ENCODE measurements around the gene AFTPH. TPM values are rescaled to one million over a fixed set of nuclear protein-coding genes. Genes with fewer than 3 reads are reported as not detected.

AFTPH gene
- total and polyA plus RNA-seq, 9 of the 15 experiments (the other 6 are each of a cell fraction or from before 2014, with no cell fraction given) = 8.0 to 26.2 (median 13.8) TPM

DNA sequence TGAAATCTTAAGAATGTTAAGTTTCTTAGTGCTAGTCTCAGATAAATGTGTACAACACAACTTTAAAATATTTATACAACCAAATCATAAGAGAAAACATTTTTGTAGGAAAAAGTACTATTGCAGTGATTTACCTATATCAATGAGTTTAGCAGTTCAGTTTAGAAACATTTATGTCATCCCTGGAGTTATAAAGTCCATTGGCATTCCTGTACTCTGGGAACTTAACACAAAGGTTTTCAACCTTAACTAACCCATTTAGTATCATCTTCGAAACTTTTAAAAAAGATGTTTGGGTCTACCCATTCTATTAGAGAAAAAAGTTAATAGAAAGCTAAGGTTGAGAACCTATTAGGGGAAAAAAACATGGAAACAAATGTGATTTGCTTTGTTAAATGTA is 10.9 kb downstream of the AFTPH start:
- no peak for ATAC-seq
- Histone ChIP-seq H3K4me2 (ENCODE audit: insufficient read depth, low read length) (no peak overlapping the region), H3K9me1 (ENCODE audit: control insufficient read depth, insufficient read depth, low read length) (no peaks in the 10 kb centered on the region), H3K4me3 (no peak overlapping the region), H3K79me2 (ENCODE audit: control insufficient read depth, insufficient read depth, low read length) (peaks cover 31% of the 10 kb centered on the region), H3K9ac (ENCODE audit: insufficient read depth in 1 of 2, low read depth in 2 of 2, low read length in 2 of 2) (no peak overlapping the region), H2AFZ (ENCODE audit: low read depth, low read length) (no peak overlapping the region), H3K4me1 (replicated peaks in 1 of 2; ENCODE audit: control insufficient read depth in 2 of 2, insufficient read depth in 2 of 2, low read length in 2 of 2) (peaks cover 0 to 6% of the 10 kb centered on the region in 2 experiments; a peak in 1 of 5 replicates), H4K20me1 (replicated peaks; ENCODE audit: control insufficient read depth, insufficient read depth, low read length) (no peaks in the 10 kb centered on the region), H3K36me3 (ENCODE audit: control insufficient read depth, insufficient read depth, low read length) (no peaks in the 10 kb centered on the region), H3K9me3 (replicated peaks; ENCODE audit: control insufficient read depth, insufficient read depth, low read depth, low read length) (no peaks in the 10 kb centered on the region), H3K27me3 (ENCODE audit: control insufficient read depth in 2 of 2, insufficient read depth in 2 of 2, low read length in 2 of 2) (no peaks in the 10 kb centered on the region), H3K27ac (ENCODE audit: extremely low read depth, low read depth, low read length) (no peak overlapping the region)
- WGBS (ENCODE audit: insufficient coverage, low coverage, missing lambda C conversion rate) = 100% methylated on average over 1 of the region's 1 CpG
- intact Hi-C loops (cut with micrococcal nuclease) (no loop called here), in situ Hi-C loops (cut with MboI) (no loop called here)
- no peak for FAIRE-seq
- DNase-seq (ENCODE audit: extremely low read depth in 1 of 4, low spot score in 3 of 4) = no peak
- no TSS peak for BruUV-seq (replicated peaks)
- CTCF ChIA-PET (ENCODE audit: low intra/inter-chr PET ratio) = no interaction called here
- no peak for TF ChIP-seq NCOA2 (IDR thresholded peaks at IDR 0.05; ENCODE audit: partially characterized antibody in 2 of 2)
- TF ChIP-seq ARHGAP35 (IDR thresholded peaks at IDR 0.05; ENCODE audit: partially characterized antibody) = no peak
- TF ChIP-seq, protein P1, sequence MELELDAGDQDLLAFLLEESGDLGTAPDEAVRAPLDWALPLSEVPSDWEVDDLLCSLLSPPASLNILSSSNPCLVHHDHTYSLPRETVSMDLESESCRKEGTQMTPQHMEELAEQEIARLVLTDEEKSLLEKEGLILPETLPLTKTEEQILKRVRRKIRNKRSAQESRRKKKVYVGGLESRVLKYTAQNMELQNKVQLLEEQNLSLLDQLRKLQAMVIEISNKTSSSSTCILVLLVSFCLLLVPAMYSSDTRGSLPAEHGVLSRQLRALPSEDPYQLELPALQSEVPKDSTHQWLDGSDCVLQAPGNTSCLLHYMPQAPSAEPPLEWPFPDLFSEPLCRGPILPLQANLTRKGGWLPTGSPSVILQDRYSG (tag; conservative IDR thresholded peaks at IDR 0.05; ENCODE audit: low read depth) = no peak
- no peak for TF ChIP-seq THRA (IDR thresholded peaks at IDR 0.05)
- no peak for TF ChIP-seq TAL1 (IDR thresholded peaks at IDR 0.05)
- TF ChIP-seq NR2C1 (IDR thresholded peaks at IDR 0.05) = no peak
- no peak for TF ChIP-seq NR2C1 (tag; IDR thresholded peaks at IDR 0.05)
- TF ChIP-seq CHD1 (IDR thresholded peaks at IDR 0.05; ENCODE audit: low read length) = no peak
- TF ChIP-seq XRCC3 (IDR thresholded peaks at IDR 0.05) = no peak
- TF ChIP-seq PYGO2 (tag; IDR thresholded peaks at IDR 0.05) = no peak
- no peak for TF ChIP-seq GTF2A2 (tag; IDR thresholded peaks at IDR 0.05)
- POLR2A ChIA-PET = interaction anchor here (1.0 to 1.1 kb wide), 2 partner anchors 10 to 117 kb away, joined by 3 read pairs; no protein-coding TSS in a partner anchor

All from K562 (cell line).